HEK293 (cell line): ENCODE results near the gene RILP.

Experiments
- BCL11B ChIP-seq: fragments of 450-650 bp; formaldehyde crosslinking; IDR thresholded peaks from 2 replicates; pipeline ENCODE4 v1.5.1; 2016; ENCODE audit warnings: low read depth, missing biosample characterization, missing genetic modification characterization
- CTCF ChIP-seq: fragments of 450-650 bp; formaldehyde crosslinking; IDR thresholded peaks from 2 replicates; pipeline ENCODE4 v1.5.1; 2016; ENCODE audit warnings: missing biosample characterization, missing genetic modification characterization
- REPIN1 ChIP-seq: fragments of 450-650 bp; formaldehyde crosslinking; IDR thresholded peaks from 2 replicates; pipeline ENCODE4 v1.5.1; 2017; ENCODE audit warnings: missing biosample characterization, missing genetic modification characterization, low read depth

- TF ChIP-seq CTCF (tag by site-specific recombination) (no peak), BCL11B (no peak), REPIN1 (tag by site-specific recombination) (no peak)
These were observed 22.3 kb downstream of the RILP start for GRCh38 chr17:1627182-1627981.
